GM12864 (cell line): ENCODE data around the gene ZDHHC8.

ENCODE experiments used
- DNase-seq: peaks from one replicate; pipeline ENCODE4 v3.0.0-alpha.2; 2011; ENCODE audit warnings: low read depth
- H3K4me3 ChIP-seq: 2 replicates; pipeline ENCODE4 v1.5.1; 2011; ENCODE audit warnings: mild to moderate bottlenecking, low read depth, low read length, control low read depth
- TF ChIP-seq, protein P1 (sequence below): IDR thresholded peaks from 2 replicates; pipeline ENCODE4 v1.5.1; 2011; ENCODE audit warnings: low read depth, mild to moderate bottlenecking, moderate library complexity, low read length, control low read depth, inconsistent platforms; ENCODE audit errors: missing control alignments

ZDHHC8 gene

DNA sequence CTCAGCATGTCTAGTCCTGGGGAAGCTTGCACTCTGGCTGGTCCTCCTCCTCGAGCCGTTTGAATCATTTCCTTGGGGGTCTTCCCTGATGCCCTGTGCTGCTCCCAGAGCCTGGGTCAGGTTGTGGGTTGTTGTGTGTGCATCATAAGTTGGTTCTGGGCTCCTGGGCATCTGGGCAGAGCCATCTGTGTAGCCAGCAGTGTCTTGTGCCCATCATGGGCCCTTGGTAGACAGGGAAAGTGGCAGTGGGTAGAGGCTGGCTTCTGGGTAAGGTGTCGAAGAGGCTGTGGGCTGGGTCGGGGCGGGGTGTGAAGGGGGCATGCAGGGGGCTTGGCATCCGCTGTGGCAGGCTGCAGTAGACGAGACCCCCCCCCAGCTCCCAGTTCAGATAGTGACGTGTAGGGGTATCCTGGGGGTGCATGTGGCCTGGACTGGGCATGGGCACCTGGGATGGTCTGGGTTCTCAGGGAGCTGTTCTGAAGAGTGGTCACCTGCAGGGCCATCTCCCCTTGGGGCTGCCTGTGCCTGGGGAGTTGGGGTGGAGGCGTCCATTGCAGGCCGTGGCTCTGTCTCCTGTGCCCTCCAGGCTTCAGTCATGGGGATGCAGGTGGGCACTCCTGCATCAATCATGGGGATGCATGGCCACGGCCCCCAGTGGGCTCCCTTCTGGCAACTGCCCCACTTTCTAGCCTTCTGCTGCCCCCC, 7.4 kb upstream of the ZDHHC8 start:
- TF ChIP-seq, protein P1, sequence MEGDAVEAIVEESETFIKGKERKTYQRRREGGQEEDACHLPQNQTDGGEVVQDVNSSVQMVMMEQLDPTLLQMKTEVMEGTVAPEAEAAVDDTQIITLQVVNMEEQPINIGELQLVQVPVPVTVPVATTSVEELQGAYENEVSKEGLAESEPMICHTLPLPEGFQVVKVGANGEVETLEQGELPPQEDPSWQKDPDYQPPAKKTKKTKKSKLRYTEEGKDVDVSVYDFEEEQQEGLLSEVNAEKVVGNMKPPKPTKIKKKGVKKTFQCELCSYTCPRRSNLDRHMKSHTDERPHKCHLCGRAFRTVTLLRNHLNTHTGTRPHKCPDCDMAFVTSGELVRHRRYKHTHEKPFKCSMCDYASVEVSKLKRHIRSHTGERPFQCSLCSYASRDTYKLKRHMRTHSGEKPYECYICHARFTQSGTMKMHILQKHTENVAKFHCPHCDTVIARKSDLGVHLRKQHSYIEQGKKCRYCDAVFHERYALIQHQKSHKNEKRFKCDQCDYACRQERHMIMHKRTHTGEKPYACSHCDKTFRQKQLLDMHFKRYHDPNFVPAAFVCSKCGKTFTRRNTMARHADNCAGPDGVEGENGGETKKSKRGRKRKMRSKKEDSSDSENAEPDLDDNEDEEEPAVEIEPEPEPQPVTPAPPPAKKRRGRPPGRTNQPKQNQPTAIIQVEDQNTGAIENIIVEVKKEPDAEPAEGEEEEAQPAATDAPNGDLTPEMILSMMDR: no peak

DNA sequence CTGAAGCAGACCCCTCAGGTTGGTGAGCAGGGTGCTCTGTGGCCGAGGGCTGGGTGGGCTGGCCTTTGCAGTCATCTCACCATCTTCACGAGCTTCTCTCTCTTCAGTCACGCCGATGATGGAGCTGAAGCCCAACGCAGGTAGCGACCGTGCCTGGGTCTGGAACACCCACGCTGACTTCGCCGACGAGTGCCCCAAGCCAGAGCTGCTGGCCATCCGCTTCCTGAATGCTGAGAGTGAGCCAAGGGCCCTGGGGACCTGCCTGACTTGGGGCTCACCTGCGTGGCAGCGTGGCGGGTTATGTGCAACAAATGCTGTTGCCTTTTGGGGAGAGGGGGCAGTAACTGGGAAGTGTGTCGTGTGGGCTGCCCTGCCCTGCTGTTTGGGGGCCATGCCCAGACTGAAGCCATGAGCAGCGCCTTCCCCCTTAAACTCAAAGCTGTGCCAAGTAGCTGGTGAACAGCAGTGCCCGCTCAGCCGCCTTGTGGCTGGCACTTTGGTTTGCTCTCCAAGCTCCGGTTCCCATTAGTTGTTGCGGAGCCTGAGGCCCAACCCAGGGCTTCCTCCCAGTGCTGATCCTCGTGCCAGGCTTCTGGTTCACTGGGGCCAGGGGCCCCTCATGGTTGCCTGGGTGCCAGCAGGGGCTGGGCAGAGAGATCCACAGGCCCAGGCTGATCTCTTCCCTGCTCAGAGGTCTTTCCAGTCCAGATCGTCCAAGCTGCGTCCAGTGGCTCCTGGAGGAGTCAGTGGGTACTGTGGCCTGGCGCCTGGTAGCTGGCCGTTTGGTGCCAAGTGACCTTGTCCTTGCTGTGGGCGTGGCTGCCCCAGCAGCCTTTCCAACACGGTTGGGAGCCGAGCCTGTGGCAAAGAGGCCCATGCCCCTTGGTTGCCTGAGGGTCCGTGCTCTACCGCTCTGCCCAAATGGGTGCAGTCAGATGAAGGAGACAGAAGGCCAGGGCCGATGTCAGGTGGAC, 6.1 kb upstream of the ZDHHC8 start:
- no peak for DNase-seq
- no peak overlapping the region for H3K4me3 ChIP-seq
- TF ChIP-seq, protein P1: no peak

More for the DNA sequence above, 7.4 kb upstream of the ZDHHC8 start:
- no peak overlapping the region for H3K4me3 ChIP-seq
- no peak for DNase-seq

DNA sequence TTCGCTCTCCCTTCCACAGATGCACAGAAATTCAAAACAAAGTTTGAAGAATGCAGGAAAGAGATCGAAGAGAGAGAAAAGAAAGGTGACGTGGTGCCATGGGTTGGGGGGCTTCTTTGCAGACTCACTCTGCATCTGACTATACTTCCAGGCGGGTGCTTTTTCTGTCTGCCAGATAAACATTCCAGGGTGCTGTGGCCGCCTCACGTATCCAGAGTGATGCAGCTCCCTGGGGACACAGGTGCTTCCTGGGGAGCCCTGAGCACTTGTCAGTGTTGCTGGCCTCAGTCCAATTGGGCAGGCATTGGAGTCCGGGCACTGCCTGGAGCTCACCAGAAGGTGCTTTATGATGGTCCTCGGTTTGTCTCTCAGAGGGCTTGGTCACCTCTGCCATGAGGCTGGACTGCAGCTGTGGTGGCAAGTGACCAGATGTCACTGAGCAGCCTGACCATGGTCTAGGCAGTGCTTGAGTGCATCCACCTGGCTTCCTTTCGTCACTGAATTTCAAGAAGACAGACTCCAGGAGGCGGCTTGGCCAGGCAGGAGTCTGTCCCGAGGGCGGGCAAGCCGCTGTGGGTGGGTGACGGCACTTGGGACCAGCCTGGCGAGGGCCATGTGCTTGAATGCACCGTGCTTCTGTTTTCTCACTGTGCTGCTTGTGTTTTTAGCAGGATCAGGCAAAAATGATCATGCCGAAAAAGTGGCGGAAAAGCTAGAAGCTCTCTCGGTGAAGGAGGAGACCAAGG, 5.1 kb upstream of the ZDHHC8 start:
- DNase-seq: no peak
- H3K4me3 ChIP-seq: no peak overlapping the region
- TF ChIP-seq, protein P1: no peak

DNA sequence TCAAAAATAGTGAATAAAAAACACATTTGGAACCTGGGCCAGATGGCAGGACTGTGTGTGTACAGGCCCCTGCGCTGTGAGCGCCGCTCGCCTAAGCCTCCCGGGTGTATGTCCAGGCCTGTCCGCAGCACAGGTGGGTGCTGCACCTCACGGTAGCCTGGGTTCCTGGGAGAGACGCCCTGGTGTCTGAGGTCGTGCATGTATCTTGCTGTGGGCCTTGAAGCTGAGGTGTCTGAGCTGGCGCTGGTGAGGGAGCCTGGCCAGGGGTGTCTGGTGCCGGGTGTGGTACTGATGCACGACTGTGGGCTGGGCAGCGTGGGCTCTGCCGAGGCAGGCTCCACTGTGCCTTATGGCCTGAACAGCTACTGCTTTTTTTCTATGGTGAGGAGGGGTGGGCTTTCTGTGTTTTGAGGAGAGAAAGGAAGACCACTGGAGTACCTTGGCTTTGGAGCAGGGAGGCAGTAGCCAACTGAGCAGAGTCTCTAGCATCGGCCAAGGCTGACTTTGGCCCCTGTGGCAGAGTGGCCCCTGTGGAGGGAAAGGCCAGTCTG, 4.2 kb upstream of the ZDHHC8 start:
- TF ChIP-seq, protein P1: no peak
- no peak overlapping the region for H3K4me3 ChIP-seq

DNA sequence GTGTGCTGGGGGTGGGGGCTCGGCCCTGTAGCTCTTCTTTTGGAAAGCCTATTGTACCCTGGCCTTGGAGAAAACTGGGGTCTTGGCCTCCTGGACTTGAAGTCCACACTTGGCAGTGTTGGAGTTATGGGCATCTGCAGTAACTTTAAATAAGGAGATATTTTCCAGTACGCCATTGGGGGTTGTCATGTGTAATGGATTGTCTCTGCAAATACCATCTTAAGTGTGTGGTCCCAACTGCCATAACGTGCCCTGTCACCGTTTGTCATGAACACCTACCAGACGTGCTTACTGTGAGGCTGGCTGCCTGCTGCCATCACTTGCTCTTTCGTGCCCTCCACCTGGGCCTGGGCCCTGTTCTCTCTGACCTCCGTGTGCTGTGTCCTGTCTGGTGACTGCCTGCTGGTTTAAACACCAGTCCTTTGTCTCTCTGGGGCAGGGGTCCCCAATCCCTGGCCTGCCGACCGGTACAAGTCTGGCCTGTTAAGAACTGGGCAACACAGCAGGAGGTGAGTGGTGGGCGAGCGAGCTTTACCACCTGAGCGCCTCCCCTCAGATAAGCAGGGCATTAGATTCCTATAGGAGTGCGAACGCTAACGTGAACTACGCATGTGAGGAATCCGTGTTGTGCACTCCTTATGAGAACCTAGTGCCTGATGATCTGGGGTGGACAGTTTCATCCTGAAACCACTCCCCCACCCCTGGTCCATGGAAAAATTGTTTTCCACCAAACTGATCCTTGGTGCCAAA, 3.6 kb upstream of the ZDHHC8 start:
- H3K4me3 ChIP-seq: no peak overlapping the region
- DNase-seq: no peak

More for the DNA sequence above, 4.2 kb upstream of the ZDHHC8 start:
- no peak for DNase-seq

More for the DNA sequence above, 3.6 kb upstream of the ZDHHC8 start:
- TF ChIP-seq, protein P1: no peak
